ENCODE results near the gene RGCC.

The RGCC gene

DNA sequence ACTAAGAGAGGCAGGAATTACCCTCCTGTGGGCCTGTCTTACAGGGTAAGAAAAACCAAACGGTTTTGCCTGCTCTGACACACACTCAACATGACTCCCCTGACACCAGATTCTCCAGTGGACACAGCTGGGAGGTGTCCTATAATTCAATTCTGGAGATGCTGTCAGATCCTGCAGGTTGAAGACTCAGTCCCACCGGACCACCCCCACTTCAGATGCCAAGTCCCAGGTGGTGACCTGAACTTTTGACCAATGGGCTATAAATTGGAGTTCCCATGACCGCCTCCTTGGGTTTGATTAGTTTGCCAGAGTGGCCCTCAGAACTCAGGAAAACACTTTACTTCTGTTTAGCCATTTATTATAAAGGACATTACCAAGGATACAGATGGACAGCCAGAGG lies 52.6 kb downstream of the RGCC start:
- TF ChIP-seq, protein P1, sequence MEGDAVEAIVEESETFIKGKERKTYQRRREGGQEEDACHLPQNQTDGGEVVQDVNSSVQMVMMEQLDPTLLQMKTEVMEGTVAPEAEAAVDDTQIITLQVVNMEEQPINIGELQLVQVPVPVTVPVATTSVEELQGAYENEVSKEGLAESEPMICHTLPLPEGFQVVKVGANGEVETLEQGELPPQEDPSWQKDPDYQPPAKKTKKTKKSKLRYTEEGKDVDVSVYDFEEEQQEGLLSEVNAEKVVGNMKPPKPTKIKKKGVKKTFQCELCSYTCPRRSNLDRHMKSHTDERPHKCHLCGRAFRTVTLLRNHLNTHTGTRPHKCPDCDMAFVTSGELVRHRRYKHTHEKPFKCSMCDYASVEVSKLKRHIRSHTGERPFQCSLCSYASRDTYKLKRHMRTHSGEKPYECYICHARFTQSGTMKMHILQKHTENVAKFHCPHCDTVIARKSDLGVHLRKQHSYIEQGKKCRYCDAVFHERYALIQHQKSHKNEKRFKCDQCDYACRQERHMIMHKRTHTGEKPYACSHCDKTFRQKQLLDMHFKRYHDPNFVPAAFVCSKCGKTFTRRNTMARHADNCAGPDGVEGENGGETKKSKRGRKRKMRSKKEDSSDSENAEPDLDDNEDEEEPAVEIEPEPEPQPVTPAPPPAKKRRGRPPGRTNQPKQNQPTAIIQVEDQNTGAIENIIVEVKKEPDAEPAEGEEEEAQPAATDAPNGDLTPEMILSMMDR (IDR thresholded peaks at IDR 0.05) = no peak
- TF ChIP-seq ZFX (IDR thresholded peaks at IDR 0.05; ENCODE audit: borderline replicate concordance) = no peak
- H3K27ac ChIP-seq = no peak overlapping the region

DNA sequence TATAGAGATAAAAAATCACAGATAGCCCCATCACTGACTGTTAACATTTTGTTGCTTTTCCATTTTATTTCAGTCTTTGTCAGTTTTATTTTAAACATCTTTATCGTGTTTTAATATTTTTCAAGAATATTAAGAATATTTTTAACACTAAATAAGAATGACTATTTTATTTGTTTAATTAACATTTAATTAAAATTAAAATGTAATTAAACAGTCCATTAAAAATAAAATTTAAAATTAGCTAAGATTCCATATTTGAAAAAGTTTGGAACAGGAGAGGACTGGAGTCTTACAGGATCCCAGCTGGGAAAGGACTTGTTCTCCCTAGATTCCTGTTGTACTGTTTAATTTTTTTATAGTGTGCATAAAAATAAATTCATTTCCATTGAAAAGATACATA lies 54.5 kb downstream of the RGCC start:
- no peak overlapping the region for H3K27ac ChIP-seq
- TF ChIP-seq, protein P1 (IDR thresholded peaks at IDR 0.05) = no peak
- TF ChIP-seq ZFX (IDR thresholded peaks at IDR 0.05; ENCODE audit: borderline replicate concordance) = no peak

DNA sequence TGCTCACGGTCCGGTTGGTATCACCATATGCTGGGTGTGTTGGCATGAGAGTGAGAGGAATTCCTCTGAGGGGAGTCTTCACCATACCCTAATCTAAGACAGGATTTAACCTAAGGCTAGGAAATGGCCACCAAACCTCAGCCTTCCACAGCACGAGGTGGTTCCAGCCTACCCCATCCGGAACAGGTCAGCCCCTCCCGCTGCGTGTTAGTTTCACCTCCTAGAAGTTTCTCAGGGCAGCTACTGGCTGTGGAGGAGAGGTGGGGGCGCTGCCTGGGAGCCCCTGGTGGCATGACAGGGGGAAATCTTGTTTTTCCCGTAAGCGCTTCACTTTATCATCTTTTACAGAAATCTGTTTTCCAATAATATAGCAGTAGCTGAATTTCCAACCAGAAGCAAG lies 55.1 kb downstream of the RGCC start:
- H3K27ac ChIP-seq = no peak overlapping the region
- TF ChIP-seq, protein P1 (IDR thresholded peaks at IDR 0.05) = no peak
- TF ChIP-seq ZFX (IDR thresholded peaks at IDR 0.05; ENCODE audit: borderline replicate concordance) = no peak

DNA sequence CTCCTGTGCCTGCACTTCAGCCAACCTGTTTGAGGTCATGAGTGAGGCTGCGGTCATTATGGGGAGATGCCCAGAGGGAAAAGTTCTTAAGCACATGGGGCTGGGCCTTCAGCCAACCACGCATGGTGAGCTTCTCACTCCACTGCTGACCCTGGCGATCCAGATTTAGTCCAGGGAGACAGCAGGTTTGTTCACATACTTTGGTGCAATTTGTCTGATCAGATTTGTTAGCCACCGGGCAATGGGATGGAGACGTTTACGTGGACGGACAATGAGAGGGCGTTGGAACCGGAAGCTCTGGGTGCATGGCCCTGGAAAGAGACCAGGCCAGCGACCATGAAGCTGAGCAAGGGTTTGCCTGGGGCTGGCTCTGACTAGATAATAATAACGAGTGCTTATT lies 56.2 kb downstream of the RGCC start:
- H3K27ac ChIP-seq = no peak overlapping the region
- TF ChIP-seq ZFX (IDR thresholded peaks at IDR 0.05; ENCODE audit: borderline replicate concordance) = no peak
- TF ChIP-seq, protein P1 (IDR thresholded peaks at IDR 0.05) = no peak

DNA sequence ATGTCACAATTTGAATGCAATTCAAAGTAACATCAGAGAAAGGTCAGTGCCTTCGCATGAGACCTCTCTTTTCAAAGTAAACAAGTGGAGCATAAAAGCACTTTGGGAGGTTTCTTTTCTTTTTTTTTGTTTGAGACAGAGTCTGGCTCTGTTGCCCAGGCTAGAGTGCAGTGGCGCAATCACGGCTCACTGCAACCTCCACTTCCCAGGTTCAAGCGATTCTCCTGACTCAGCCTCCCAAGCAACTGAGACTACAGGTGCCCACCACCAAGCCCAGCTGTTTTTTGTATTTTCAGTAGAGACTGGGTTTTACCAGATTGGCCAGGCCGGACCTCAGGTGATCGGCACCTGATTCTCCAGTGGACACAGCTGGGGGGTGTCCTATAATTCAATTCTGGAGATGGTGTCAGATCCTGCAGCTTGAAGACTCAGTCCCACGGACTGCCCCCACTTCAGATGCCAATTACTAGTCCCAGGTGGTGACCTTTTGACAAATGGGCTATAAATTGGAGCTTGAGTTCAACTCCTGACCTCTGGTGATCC lies 57.6 kb downstream of the RGCC start:
- TF ChIP-seq ZFX (IDR thresholded peaks at IDR 0.05; ENCODE audit: borderline replicate concordance) = no peak
- TF ChIP-seq, protein P1 (IDR thresholded peaks at IDR 0.05) = no peak

DNA sequence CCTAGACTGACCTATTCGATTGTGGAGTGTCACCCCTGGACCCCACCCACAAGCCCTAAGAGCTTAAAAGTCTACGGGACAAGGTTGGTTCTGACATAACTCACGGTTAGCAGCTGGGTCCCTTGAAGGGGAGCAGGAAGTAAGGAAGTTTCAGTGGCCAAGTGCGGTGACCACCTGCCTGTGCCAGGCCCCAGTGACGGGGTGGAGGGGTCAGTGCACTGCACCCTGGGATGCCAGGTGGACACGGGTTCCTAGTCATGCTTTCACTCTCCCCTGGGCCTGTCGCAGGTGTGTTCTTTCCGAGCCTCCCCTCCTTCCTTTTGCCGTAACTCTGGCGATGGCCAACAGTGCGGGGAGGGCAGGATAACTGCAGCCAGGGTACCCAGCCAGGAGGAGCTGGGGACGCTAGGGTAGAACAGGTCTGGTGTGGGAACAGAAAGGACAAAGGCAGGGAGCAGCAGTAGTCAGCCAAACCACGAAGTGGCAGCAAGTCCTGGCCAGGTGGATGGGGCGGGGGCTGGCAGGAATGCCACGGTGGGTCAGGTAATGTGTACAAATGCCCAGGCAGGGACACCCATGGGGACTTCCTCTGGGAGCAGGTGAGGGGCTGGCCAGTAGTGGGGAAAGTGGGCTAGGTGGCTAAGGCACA lies 58.3 kb downstream of the RGCC start:
- TF ChIP-seq ZFX (IDR thresholded peaks at IDR 0.05; ENCODE audit: borderline replicate concordance) = no peak
- TF ChIP-seq, protein P1 (IDR thresholded peaks at IDR 0.05) = no peak
- no peak overlapping the region for H3K27ac ChIP-seq

More for the DNA sequence above, 57.6 kb downstream of the RGCC start:
- H3K27ac ChIP-seq = no peak overlapping the region

DNA sequence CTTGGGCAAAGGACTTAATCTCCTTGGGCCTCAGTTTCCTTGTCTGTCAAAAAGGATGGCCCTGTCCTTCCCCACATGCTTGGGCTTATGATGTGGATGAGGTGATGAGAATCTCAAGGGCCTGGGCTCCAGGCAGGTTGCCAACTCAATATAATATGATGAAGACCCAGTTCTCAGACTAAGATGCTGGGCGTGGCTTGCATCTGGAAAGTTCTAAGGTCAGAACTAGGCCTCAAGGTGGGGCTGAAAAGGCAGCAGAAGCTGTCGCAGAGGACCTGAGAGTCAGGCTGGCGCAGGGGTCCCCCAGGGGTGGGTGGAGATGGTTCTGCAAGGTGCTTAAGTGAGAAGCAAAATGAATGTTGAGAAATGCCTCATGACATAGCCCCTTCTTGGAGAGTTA lies 58.8 kb downstream of the RGCC start:
- H3K27ac ChIP-seq = no peak overlapping the region
- no peak for TF ChIP-seq ZFX (IDR thresholded peaks at IDR 0.05; ENCODE audit: borderline replicate concordance)
- TF ChIP-seq, protein P1 (IDR thresholded peaks at IDR 0.05) = no peak
